Brain microvascular endothelial cell (primary cell): ENCODE results near the gene BCAS4.

Experiments used
- DNase-seq: peaks from one replicate; pipeline ENCODE4 v3.0.0-alpha.2; 2020
- H3K27ac ChIP-seq: fragments of 250-450 bp; sonication (Bioruptor Pico); 2 replicates; pipeline ENCODE4 v1.5.1; 2020; ENCODE audit warnings: mild to moderate bottlenecking, moderate library complexity
- H3K27me3 ChIP-seq: fragments of 250-450 bp; sonication (Bioruptor Pico); replicated peaks from 2 replicates; pipeline ENCODE4 v1.5.1; 2020; ENCODE audit warnings: mild to moderate bottlenecking
- H3K36me3 ChIP-seq: fragments of 250-450 bp; sonication (Bioruptor Pico); replicated peaks from 2 replicates; pipeline ENCODE4 v1.5.1; 2020; ENCODE audit warnings: mild to moderate bottlenecking
- H3K4me3 ChIP-seq: 2 replicates; pipeline ENCODE4 v1.5.1; 2011; ENCODE audit warnings: low read depth, mild to moderate bottlenecking, control low read depth, low read length, moderate library complexity
- CTCF ChIP-seq: IDR thresholded peaks from 2 replicates; pipeline ENCODE4 v1.5.1; 2011; ENCODE audit warnings: low read depth, mild to moderate bottlenecking, moderate library complexity, low read length, control low read depth, inconsistent platforms; ENCODE audit errors: missing control alignments
- in situ Hi-C: cut with HindIII; loops from 2 replicates; pipeline ENCODE4 v1.10.0; 2017; ENCODE audit warnings: low sequenced_read_pairs, low pct_ligation_motif_present

BCAS4 gene

GRCh38 chr20:50852085-50852484, 57.2 kb downstream of the BCAS4 start:
- Histone ChIP-seq H3K27me3 (no peaks in the 10 kb centered on the region), H3K36me3 (no peaks in the 10 kb centered on the region), H3K27ac (no peak overlapping the region), H3K4me3 (no peak overlapping the region)
- in situ Hi-C loops = no loop called here
- DNase-seq = no peak
- no peak for TF ChIP-seq CTCF

GRCh38 chr20:50854506-50855249, 59.8 kb downstream of the BCAS4 start:
- no peak for DNase-seq
- in situ Hi-C loops = no loop called here
- no peak for TF ChIP-seq CTCF
- Histone ChIP-seq H3K27ac (no peak overlapping the region), H3K27me3 (no peaks in the 10 kb centered on the region), H3K36me3 (no peaks in the 10 kb centered on the region), H3K4me3 (no peak overlapping the region)

GRCh38 chr20:50855498-50856474, 60.9 kb downstream of the BCAS4 start:
- no peaks in the 10 kb centered on the region for H3K36me3 ChIP-seq
- in situ Hi-C loops = no loop called here

GRCh38 chr20:50856475-50857041, 61.7 kb downstream of the BCAS4 start:
- DNase-seq = no peak
- TF ChIP-seq CTCF = no peak
- no peaks in the 10 kb centered on the region for H3K36me3 ChIP-seq
- no peaks in the 10 kb centered on the region for H3K27me3 ChIP-seq
- H3K4me3 ChIP-seq = no peak overlapping the region
- in situ Hi-C loops = no loop called here
- H3K27ac ChIP-seq = no peak overlapping the region

More at GRCh38 chr20:50855498-50856474, 60.9 kb downstream of the BCAS4 start:
- no peak for DNase-seq
- H3K4me3 ChIP-seq = no peak overlapping the region
- H3K27ac ChIP-seq = no peak overlapping the region
- no peak for TF ChIP-seq CTCF
- no peaks in the 10 kb centered on the region for H3K27me3 ChIP-seq

- Histone ChIP-seq H3K27ac (no peak overlapping the region), H3K4me3 (no peak overlapping the region), H3K27me3 (no peaks in the 10 kb centered on the region), H3K36me3 (no peaks in the 10 kb centered on the region)
- in situ Hi-C loops = no loop called here
- DNase-seq = no peak
- TF ChIP-seq CTCF = no peak
These were observed 62.5 kb downstream of the BCAS4 start for GRCh38 chr20:50857348-50857747.
